SW480 (cell line): ENCODE measurements around the gene KATNAL2.
"Not testable (repeated sequence)": the region's sequence is repeated elsewhere in the genome, so short reads cannot be mapped to it uniquely, and the experiment has no call there.

ENCODE experiments used
- DNase-seq: peaks from one replicate; pipeline ENCODE4 v3.0.0-alpha.2; 2016; ENCODE audit warnings: low spot score

The KATNAL2 gene

GRCh38 chr18:46939998-46940571 is 22.7 kb downstream of the KATNAL2 start:
- DNase-seq = no peak

- no peak for DNase-seq
These were observed 25.2 kb downstream of the KATNAL2 start for GRCh38 chr18:46942646-46943045.

GRCh38 chr18:46946656-46947282 is 29.4 kb downstream of the KATNAL2 start:
- DNase-seq = no peak

DNA sequence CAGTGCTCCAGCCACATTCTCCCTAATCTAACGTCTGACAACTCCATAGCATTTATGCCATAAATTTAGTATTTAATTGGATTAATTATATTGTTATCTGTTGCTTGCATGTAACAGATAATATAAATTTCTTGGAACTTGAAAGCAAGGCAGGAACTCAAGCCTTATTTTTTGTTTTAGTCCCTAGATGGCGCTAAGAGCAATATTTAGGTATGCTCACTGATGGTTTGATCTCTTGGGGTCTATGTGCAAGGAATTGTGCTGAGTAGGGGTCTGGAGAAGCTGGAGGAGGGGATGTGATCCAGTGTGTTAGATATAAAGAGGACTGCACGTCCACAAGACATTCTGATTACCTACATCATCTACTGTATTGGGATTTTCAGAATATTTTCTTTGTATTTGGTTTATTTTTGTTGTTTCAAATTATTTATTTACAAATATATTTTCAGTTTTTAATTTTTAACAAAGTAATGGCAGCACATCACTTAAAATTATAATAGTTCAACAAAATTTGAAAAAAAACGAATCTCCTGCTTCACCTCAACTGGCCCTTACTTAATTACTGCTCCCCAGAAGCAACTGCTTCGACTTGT is 32.8 kb downstream of the KATNAL2 start:
- no peak for DNase-seq

GRCh38 chr18:46953195-46953594 is 35.8 kb downstream of the KATNAL2 start:
- no peak for DNase-seq

GRCh38 chr18:46958209-46958608 is 40.8 kb downstream of the KATNAL2 start:
- DNase-seq = no peak

- DNase-seq = not testable (repeated sequence)
These were observed 46.5 kb downstream of the KATNAL2 start for GRCh38 chr18:46963656-46964578.

- DNase-seq = not testable (repeated sequence)
These were observed 47.3 kb downstream of the KATNAL2 start for GRCh38 chr18:46964579-46965293.

- not testable (repeated sequence) for DNase-seq
These were observed 48.9 kb downstream of the KATNAL2 start for GRCh38 chr18:46966266-46966665.

GRCh38 chr18:46969551-46969950 is 52.1 kb downstream of the KATNAL2 start:
- not testable (repeated sequence) for DNase-seq

DNA sequence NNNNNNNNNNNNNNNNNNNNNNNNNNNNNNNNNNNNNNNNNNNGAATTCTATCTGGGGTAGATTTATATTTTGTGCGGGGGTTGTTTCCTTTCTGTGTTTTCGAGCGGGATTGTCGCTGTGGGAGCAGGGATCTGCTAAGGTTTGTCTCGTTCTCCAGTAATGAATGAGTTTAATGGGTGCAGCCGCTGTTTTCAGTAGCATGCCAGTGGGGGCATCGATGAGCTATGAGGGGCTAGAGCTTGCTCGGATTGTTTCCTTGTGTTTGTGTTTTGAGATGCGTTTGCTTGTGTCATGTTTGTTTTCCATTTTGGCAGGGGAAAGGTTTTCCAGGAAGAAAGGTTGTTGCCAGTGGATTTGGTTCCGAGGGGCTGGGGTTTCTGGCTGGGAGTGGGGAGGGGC is 102.5 kb downstream of the KATNAL2 start:
- not testable (repeated sequence) for DNase-seq

GRCh38 chr18:47020757-47021156 is 103.4 kb downstream of the KATNAL2 start:
- DNase-seq = not testable (repeated sequence)

GRCh38 chr18:47022821-47023220 is 105.4 kb downstream of the KATNAL2 start:
- not testable (repeated sequence) for DNase-seq

- not testable (repeated sequence) for DNase-seq
These were observed 106.5 kb downstream of the KATNAL2 start for GRCh38 chr18:47023769-47024465.

DNA sequence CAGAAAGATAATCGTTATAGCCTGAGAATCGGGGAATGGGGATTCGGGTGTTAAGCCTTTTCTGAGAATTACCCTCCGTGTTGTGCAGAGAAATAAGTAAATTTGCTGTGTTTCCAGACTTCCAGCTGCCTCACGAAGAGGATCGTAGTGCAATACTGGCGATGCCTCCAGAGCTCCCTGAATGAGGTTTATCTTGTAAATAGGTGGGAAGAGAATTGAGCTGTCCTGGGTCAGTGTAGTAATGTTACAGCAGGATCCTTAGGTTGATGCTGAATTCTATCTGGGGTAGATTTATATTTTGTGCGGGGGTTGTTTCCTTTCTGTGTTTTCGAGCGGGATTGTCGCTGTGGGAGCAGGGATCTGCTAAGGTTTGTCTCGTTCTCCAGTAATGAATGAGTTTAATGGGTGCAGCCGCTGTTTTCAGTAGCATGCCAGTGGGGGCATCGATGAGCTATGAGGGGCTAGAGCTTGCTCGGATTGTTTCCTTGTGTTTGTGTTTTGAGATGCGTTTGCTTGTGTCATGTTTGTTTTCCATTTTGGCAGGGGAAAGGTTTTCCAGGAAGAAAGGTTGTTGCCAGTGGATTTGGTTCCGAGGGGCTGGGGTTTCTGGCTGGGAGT is 108.3 kb downstream of the KATNAL2 start:
- DNase-seq = not testable (repeated sequence)

DNA sequence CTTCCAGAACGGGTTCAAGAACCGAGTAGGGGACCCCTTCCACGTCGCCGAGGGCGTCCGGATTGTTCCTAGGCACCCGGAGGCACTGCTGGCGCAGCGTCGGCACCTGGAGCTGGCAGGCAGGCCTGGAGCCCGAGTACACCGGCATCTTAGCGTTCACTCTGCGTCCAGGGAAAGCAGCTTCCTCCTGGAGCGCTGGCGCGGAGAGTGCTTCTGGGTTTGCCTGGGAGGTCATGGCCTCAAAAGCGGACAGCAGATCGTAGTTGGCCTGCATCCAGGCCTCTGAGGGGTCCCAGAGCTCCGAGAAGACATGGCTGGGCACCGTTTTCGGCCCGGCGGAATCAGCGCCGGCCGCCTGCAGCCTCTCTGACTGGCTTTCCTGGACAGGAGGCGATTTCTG is 111.3 kb downstream of the KATNAL2 start:
- not testable (repeated sequence) for DNase-seq

DNA sequence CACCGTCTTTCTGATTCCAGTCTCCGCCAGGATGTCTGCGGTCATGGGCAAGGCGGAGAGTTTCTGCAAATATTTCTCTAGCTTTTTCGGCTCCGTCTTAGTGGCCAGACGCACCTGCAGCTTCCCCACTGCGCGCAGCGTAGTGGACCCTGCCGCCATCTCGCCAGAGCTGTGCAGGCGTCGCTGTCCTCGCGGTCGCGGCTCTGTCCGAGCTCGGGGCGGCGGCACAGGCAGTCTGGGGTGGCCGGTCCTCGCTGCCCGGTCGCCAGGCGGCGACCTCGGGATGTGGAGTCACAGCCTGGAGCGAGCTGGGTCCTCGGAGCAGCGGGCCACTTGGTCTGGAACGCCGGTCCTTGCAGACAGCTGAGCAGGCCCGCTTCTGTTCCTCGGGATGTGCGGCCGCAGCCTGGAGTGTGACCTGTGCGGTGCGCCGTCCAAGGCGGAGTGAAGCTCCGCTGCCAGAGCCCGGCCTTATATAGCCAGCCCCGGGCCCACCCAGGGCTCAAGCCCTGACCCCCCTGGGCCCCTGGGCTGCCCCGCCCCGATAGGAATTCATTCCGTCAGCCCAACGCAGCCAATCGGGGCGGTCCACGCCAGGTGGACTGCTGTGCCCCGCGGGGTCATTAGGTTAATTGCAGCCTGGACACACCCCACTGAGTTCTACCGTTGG is 112.4 kb downstream of the KATNAL2 start:
- not testable (repeated sequence) for DNase-seq

- not testable (repeated sequence) for DNase-seq
These were observed 113.5 kb downstream of the KATNAL2 start for GRCh38 chr18:47030887-47031286.

DNA sequence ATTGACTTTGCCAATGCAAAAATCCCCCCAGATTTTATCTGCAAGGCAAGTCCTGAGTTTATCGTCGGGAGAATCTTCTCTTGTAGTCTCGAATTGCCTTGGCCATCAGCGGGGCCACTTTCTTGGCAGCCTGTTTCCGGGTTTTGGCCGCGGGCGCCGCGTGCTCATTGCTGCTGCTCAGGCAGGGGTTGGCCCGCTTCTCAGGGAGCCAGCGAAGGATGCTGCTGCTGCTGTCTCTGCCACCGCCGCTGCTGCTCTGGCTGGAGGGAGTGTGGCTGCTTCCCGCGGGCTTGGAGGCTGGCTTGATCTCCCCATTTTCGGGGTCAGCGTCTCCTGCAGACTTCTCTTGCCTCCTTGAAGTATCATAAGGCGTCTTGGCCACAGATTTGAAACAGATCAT is 115.5 kb downstream of the KATNAL2 start:
- DNase-seq = no peak

- not testable (repeated sequence) for DNase-seq
These were observed 117.2 kb downstream of the KATNAL2 start for GRCh38 chr18:47034591-47034990.
